Colon (tissue), 2 donors: ENCODE data around the gene UNC13A.
"Not testable (repeated sequence)": the region's sequence is repeated elsewhere in the genome, so short reads cannot be mapped to it uniquely, and the experiment has no call there.

Source experiments
- FAIRE-seq: peaks from 2 replicates; lab custom pipeline; 2012; peaks lifted over from hg19 to GRCh38; lab: Jason Lieb, UNC
- donor health status: control.
- donor health status: control.

UNC13A gene

GRCh38 chr19:17565611-17566010 lies 122.5 kb downstream of the UNC13A start:
- no peak for FAIRE-seq

GRCh38 chr19:17564781-17565180 lies 123.4 kb downstream of the UNC13A start:
- no peak for FAIRE-seq

- no peak for FAIRE-seq
Measured at GRCh38 chr19:17562561-17562960, 125.6 kb downstream of the UNC13A start.

GRCh38 chr19:17562097-17562496 lies 126.1 kb downstream of the UNC13A start:
- no peak for FAIRE-seq

- no peak for FAIRE-seq
Measured at GRCh38 chr19:17560205-17560595, 128.0 kb downstream of the UNC13A start.

GRCh38 chr19:17557466-17557865 lies 130.7 kb downstream of the UNC13A start:
- FAIRE-seq, result no peak

- no peak for FAIRE-seq
Measured at GRCh38 chr19:17556995-17557394, 131.2 kb downstream of the UNC13A start.

- FAIRE-seq, result no peak
Measured at GRCh38 chr19:17555929-17556813, 132.0 kb downstream of the UNC13A start.

GRCh38 chr19:17555480-17555928 lies 132.7 kb downstream of the UNC13A start, which contains the start of gene COLGALT1:
Gene COLGALT1, plus strand, starts transcription at chr19:17555649. Its CDS starts 65 bp downstream, at chr19:17555714.
- FAIRE-seq, result no peak

GRCh38 chr19:17554968-17555479 lies 133.1 kb downstream of the UNC13A start:
- FAIRE-seq, result no peak

GRCh38 chr19:17553256-17553655 lies 134.9 kb downstream of the UNC13A start:
- no peak for FAIRE-seq

- not testable (repeated sequence) for FAIRE-seq
Measured at GRCh38 chr19:17552735-17553134, 135.4 kb downstream of the UNC13A start.
